ENCODE measurements around the gene ZBED1. TPM values are rescaled to one million over a fixed set of nuclear protein-coding genes. Genes with fewer than 3 reads are reported as not detected.
"Not testable (repeated sequence)": the region's sequence is repeated elsewhere in the genome, so short reads cannot be mapped to it uniquely, and the experiment has no call there.

The ZBED1 gene
- total RNA-seq, 1 donor from 2014 or later: 30.3 TPM

- DNase-seq: no peak
These were observed 2.6 kb downstream of the ZBED1 start for GRCh38 chrX:2497961-2498780.

GRCh38 chrX:2495595-2495994 lies 5.2 kb downstream of the ZBED1 start:
- no peak for DNase-seq

- DNase-seq: no peak
These were observed 8.1 kb downstream of the ZBED1 start for GRCh38 chrX:2492531-2493218.

GRCh38 chrX:2490634-2491033 lies 10.1 kb downstream of the ZBED1 start:
- DNase-seq: no peak

GRCh38 chrX:2489446-2490445 lies 11.0 kb downstream of the ZBED1 start:
- no peak for DNase-seq

- no peak for DNase-seq
These were observed 12.0 kb downstream of the ZBED1 start for GRCh38 chrX:2488621-2489285.

- DNase-seq: no peak
These were observed 13.4 kb downstream of the ZBED1 start for GRCh38 chrX:2487366-2487765.

GRCh38 chrX:2486476-2487133 lies 14.2 kb downstream of the ZBED1 start:
- DNase-seq: no peak

- DNase-seq: no peak
These were observed 14.9 kb downstream of the ZBED1 start for GRCh38 chrX:2485789-2486345.

GRCh38 chrX:2484721-2485648 lies 15.8 kb downstream of the ZBED1 start:
- DNase-seq: no peak

- DNase-seq: no peak
These were observed 16.5 kb downstream of the ZBED1 start for GRCh38 chrX:2484256-2484655.

- no peak for DNase-seq
These were observed 17.2 kb downstream of the ZBED1 start for GRCh38 chrX:2483398-2484060.

- not testable (repeated sequence) for DNase-seq
These were observed 19.2 kb downstream of the ZBED1 start for GRCh38 chrX:2481597-2481996.

- not testable (repeated sequence) for DNase-seq
These were observed 20.8 kb downstream of the ZBED1 start for GRCh38 chrX:2479982-2480381.

GRCh38 chrX:2479420-2479780 lies 21.4 kb downstream of the ZBED1 start:
- no peak for DNase-seq

- DNase-seq: no peak
These were observed 22.0 kb downstream of the ZBED1 start for GRCh38 chrX:2478546-2479419.

GRCh38 chrX:2477313-2477712 lies 23.5 kb downstream of the ZBED1 start:
- not testable (repeated sequence) for DNase-seq
